HEK293T (cell line): Measurements from ENCODE around the gene OR52E4.

Experiments
- ARNT ChIP-seq: fragments of 450-650 bp; IDR thresholded peaks from 2 replicates; pipeline ENCODE4 v1.6.1; 2017; ENCODE audit warnings: mild to moderate bottlenecking
- BHLHE40 ChIP-seq: fragments of 450-650 bp; IDR thresholded peaks from 2 replicates; pipeline ENCODE4 v1.6.1; 2016; ENCODE audit warnings: mild to moderate bottlenecking, moderate library complexity, borderline replicate concordance
- ELF4 ChIP-seq: fragments of 450-650 bp; IDR thresholded peaks from 2 replicates; pipeline ENCODE4 v1.6.1; 2017; ENCODE audit warnings: antibody characterized with exemption
- FOXA1 ChIP-seq: fragments of 450-650 bp; IDR thresholded peaks from 2 replicates; pipeline ENCODE4 v1.6.1; 2016; ENCODE audit warnings: mild to moderate bottlenecking
- FOXM1 ChIP-seq: fragments of 450-650 bp; IDR thresholded peaks from 2 replicates; pipeline ENCODE4 v1.6.1; 2017; ENCODE audit warnings: mild to moderate bottlenecking, borderline replicate concordance
- HDGF ChIP-seq: fragments of 450-650 bp; IDR thresholded peaks from 2 replicates; pipeline ENCODE4 v1.6.1; 2017; ENCODE audit warnings: antibody characterized with exemption, borderline replicate concordance
- L3MBTL2 ChIP-seq: fragments of 450-650 bp; conservative IDR thresholded peaks from 2 replicates; pipeline ENCODE4 v1.6.1; 2016; ENCODE audit warnings: mild to moderate bottlenecking
- LEF1 ChIP-seq: fragments of 450-650 bp; IDR thresholded peaks from 2 replicates; pipeline ENCODE4 v1.6.1; 2017; ENCODE audit warnings: mild to moderate bottlenecking, borderline replicate concordance
- PKNOX1 ChIP-seq: fragments of 450-650 bp; IDR thresholded peaks from 2 replicates; pipeline ENCODE4 v1.6.1; 2016
- SP1 ChIP-seq: fragments of 450-650 bp; IDR thresholded peaks from 2 replicates; pipeline ENCODE4 v1.6.1; 2017
- ZNF384 ChIP-seq: fragments of 450-650 bp; IDR thresholded peaks from 2 replicates; pipeline ENCODE4 v1.6.1; 2016

DNA sequence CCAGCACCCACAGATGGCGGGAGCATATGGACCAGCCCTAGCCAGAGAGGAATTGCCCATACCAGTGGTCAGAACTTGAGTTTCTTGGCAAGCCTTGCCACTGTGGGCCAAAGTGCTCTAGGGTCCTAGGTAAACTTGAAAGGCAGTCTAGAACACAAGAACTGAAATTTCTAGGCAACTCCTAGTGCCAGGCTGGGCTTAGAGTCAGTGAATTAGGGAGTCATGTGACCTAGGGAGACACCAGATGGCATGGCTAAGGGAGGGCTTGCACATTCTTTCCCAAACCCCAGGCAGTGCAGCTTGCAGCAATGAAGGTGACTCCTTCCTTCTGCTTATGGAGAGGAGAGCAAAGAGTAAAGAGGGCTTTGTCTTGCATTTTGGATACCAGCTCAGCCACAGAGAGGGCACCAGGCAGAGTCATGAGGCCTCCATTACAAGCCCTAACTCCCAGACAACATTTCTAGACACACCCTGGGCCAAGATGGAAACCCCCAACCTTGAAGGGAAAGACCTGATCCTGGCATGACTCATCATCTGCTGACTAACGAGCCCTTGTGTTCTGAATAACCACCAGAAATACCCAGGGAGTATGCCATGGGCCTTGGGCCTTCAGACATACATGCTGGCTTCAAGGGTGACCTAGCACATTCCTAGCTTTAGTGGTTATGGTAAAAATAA is 42.5 kb downstream of the OR52E4 start:
- TF ChIP-seq L3MBTL2 (no peak), SP1 (no peak), ZNF384 (no peak), BHLHE40 (no peak), LEF1 (no peak), FOXM1 (no peak), PKNOX1 (no peak), ARNT (no peak), FOXA1 (no peak), HDGF (no peak), ELF4 (no peak)
